IPS-11a (cell line): ENCODE results near the gene GEN1.

Experiments
- H3K4me3 ChIP-seq: one replicate; pipeline ENCODE4 v1.5.1; 2013; ENCODE audit warnings: low read depth, low read length, control low read depth

Gene GEN1, protein sequence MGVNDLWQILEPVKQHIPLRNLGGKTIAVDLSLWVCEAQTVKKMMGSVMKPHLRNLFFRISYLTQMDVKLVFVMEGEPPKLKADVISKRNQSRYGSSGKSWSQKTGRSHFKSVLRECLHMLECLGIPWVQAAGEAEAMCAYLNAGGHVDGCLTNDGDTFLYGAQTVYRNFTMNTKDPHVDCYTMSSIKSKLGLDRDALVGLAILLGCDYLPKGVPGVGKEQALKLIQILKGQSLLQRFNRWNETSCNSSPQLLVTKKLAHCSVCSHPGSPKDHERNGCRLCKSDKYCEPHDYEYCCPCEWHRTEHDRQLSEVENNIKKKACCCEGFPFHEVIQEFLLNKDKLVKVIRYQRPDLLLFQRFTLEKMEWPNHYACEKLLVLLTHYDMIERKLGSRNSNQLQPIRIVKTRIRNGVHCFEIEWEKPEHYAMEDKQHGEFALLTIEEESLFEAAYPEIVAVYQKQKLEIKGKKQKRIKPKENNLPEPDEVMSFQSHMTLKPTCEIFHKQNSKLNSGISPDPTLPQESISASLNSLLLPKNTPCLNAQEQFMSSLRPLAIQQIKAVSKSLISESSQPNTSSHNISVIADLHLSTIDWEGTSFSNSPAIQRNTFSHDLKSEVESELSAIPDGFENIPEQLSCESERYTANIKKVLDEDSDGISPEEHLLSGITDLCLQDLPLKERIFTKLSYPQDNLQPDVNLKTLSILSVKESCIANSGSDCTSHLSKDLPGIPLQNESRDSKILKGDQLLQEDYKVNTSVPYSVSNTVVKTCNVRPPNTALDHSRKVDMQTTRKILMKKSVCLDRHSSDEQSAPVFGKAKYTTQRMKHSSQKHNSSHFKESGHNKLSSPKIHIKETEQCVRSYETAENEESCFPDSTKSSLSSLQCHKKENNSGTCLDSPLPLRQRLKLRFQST

DNA sequence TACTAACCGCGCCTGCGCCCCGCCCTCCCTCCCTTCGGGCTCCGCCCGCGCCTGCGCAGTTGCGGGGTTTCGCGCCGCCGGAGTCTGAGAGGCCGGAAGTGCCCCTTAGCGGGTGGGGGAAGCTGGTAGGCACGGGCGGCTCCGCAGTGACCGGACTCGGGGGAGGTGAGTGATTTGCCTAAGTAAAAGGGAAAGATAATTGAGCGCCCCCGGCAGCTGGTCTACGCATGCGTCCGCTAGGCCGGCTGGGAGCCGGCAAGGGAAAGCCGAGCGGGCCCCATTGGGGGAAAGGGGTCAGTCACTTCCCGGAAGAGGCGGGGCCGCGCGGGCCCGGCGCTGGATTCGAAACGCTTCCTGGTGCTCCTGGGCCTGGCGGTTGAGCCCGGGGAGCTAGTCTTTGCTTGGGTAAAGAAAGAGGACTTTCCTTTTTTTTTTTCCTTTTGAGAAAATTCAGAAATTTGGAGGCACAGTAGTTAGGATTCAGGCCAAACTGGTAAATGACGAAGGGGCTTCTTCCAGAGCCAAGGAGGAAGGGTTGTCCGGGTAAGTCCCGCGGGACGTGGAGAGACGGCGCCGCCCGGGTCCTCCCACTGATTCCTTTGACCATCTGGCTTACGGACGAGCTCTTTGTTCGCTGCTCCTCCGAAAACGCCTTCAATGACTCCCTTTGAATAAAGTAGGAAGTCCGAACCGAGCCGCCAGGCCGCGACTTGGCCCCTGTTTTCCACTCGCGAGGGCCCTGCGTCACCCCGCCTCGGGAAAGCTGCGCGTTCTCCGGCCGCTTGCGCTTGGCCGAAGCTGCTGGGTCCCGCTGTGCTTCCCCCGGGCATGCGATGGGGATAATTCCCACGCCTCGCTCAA is at the start of gene GEN1, which contains the start of gene SMC6:
Gene GEN1 (plus strand): TSS at position 336 of the 861 bp plus-strand sequence. CDS start 5,806 bp downstream, outside the sequence.
Gene SMC6 (minus strand): TSS at position 8 of the 861 bp plus-strand sequence. CDS start 7,864 bp downstream, outside the sequence.
- peak within 1 kb of the TSS; percentile 92 for H3K4me3 ChIP-seq

DNA sequence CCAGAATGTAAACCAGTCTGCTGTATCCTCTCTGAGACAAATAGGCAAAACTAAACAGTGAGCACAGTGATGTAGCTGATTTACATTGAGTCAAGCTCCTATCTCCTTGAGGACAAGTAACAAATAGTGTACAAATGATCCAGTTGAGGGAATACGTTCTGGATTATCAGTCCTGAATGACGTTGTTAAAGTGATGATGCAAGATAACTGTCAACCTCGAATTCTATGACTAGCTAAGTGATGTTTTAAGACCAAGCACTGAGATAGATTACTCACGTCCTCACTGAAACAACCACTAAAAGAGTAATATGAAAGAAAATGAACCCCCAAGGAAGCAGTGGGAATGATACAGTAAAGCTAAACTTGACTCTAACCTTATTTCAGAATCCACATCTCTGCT is 47.1 kb upstream of the GEN1 start:
- H3K4me3 ChIP-seq, result no peak overlapping the region

- H3K4me3 ChIP-seq, result no peak overlapping the region
These were observed 45.4 kb upstream of the GEN1 start for GRCh38 chr2:17708501-17708900.

DNA sequence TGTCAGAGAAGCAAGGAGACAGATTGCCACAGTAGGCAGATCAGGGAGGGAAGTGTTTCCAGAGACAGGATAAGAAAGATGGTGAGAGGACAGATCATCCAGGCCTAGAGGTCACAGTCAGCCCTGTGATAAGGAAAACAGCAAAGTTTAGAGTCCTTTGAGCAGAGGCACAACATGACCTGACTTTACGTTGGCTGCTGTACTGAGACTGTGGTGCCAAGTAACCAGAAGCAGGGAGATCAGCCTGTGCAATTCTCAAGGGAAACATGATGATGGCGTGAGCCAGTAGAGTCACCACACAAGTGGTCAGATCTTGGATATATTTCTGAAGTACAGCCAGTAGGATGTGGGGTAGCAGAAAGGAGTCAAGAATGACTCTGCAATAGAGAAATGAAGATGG is 44.0 kb upstream of the GEN1 start:
- no peak overlapping the region for H3K4me3 ChIP-seq

DNA sequence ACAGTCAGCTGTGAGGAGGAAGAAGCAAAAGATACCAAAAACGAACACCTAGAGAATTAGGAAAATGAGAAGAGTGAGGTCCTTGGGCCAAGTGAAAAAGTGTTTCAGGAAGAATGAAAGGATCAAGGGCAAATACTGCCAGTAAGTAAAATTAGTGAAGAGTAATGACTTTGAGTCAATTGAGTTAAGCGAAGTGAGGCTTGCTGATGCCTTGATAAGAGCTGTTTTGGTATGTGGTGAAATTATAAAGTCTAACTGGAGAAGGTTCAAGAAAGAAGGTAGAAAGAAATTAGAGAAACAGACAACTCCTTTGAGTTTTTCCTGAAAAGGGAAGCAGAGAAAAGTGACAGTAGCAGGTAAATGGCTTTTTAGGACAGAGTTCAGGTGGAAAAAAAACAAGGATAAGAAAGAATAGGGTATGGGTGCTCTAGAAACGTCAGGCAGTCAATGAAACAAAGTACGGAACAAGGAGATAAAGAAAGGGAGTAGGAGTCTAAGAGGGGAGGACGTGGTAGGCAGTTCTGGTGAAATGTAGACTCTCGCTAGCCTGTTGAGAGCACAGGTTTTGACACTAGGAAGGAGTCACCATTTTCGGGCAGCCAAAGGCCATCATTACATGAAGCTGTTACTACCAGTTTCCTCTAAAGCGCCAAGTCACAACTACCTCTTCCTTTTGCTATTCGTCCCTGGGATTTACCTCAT is 43.2 kb upstream of the GEN1 start:
- no peak overlapping the region for H3K4me3 ChIP-seq

- no peak overlapping the region for H3K4me3 ChIP-seq
These were observed 40.6 kb upstream of the GEN1 start for GRCh38 chr2:17713291-17713690.

DNA sequence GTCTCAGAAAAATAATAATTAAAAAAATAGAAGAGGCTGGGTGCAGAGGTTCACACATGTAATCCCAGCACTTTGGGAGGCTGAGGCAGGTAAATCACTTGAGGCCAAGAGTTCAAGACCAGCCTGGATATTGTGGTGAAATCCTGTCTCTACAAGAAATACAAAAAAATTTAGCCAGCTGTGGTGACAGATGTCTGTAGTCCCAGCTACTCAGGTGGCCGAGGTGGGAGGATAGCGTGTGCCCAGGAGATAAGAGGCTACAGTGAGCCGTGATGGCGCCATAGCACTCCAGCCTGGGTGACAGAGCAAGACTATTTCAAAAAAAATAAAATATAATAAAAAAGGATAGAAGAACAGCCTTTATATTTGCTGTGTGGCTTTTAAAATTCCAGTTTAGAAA is 36.3 kb upstream of the GEN1 start:
- no peak overlapping the region for H3K4me3 ChIP-seq

GRCh38 chr2:17718689-17719088 is 35.2 kb upstream of the GEN1 start:
- H3K4me3 ChIP-seq, result no peak overlapping the region

GRCh38 chr2:17719562-17720371 is 34.2 kb upstream of the GEN1 start:
- no peak overlapping the region for H3K4me3 ChIP-seq

GRCh38 chr2:17728210-17728609 is 25.7 kb upstream of the GEN1 start:
- H3K4me3 ChIP-seq, result no peak overlapping the region

DNA sequence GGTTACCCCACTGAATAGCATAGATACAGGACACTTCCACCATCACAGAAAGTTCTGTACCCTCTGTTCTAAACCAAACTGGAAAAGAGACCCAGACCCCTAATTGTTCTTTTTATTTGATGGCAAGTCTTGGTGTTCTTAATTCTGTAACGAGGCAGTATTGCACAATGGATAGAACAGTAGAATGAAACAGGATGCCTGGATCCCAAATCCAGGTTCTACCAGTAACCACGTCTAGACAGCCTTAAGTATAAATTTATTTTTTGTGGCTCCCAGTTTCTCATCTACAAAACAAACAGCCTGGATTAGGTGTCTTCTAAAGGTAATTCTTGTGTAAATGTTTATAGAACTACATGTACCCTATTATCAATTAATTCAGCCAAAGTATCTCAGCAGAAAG is 24.1 kb upstream of the GEN1 start:
- H3K4me3 ChIP-seq, result no peak overlapping the region

DNA sequence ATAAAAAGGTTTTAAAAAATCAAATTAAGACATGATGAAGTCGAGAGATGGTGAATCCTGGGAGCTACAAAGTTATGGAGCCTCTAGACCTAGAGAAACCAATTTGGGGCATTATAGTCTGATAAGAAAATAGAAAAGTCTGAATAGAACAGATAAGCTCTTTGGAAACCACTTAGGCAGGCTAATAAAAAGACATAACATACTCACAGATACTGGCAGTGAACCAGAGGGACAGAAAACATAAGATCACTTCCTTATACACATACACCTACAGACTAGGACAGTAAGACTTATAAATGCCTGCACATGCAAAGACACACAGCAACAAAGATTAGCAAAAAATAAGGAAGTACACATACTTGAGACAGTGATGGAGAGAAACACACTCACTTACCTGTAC is 20.3 kb upstream of the GEN1 start:
- no peak overlapping the region for H3K4me3 ChIP-seq

DNA sequence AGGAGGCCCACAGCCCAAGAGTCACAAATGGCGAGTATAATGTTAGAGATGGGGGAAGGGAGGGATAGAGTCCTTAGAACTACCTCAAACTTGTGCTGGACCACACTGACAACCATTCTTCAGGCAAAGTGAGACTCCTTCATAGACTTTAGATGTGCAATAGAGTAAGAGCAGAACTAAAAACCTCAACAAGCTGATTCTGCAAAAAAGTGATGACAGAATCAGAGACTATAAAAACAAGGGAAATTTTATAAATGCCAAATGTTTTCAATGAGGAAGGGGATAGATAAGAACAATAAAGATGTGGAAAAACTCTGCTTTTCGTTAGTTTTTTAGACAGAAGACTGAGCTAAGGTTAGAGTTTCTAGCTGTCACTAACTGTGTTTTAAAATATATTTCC is 18.1 kb upstream of the GEN1 start:
- no peak overlapping the region for H3K4me3 ChIP-seq

DNA sequence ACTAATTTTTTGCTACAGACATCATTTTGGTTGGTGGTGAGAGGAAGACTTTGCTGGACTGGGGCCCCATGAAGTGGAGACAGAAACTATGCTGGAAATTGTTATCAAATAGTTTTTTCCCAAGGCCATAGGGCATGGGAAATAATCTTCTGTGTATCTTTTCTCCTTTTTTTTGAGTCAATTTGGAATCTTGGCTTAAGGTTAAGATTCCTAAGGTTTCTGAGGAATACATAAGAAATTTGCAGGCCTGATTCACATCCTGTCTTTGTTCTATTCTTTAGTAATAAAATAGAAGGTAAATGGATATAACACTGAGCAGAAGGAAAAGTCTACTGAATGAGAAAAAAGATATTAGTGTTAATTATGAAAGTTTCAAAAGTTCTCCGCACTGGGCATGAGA is 16.9 kb upstream of the GEN1 start:
- H3K4me3 ChIP-seq, result no peak overlapping the region

DNA sequence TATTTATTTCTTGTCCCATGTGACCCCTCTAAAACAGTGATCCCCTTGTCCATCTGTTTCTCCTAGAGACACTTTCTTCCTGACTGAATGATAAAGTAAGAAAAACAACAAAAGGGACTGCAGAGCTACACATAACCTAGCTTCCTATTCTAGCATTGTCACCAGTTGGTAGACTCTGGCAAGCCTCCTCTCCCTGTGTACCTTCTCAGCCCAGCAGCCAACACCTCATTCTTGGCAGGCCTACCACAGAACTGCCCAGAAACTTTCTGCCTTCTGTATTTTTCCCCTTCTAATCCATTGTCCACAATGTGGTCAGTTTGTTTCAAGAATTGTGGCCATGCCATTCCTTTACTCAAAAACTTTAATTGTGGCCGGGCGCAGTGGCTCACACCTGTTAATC is 13.7 kb upstream of the GEN1 start:
- H3K4me3 ChIP-seq, result no peak overlapping the region

DNA sequence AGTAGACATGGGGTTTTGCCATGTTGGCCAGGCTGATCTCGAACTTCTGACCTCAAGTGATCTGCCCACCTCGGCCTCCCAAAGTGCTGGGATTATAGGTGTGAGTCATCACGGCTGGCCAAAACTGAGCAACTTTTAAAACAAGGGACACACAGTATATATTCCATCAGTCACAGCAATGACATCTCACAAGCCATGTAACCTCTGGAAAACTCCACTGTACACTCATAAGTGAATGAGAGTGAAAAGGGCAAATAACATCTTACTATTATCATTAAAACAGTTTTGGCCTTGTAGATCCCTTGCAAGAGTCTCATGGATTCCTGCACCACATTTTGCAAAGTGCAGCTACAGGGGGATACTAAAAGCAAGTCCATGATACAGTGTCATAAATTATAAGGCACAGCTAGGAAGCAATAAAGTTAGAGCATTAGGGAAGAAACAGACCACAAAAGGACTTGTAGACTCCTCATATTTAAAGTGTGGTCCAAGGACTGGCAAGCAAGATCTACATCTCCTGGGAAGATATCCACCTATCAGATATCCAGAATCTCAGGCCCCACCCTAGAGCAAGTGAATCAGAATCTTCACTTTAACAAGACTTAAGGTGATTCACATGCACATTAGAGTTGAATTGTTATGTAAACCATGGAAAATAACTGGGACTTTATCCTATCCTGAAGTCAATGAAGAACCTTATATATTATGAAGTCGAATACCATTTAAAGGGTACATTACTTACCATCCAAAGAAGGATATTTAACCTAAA is 6.1 kb upstream of the GEN1 start:
- H3K4me3 ChIP-seq, result no peak overlapping the region

- no peak overlapping the region for H3K4me3 ChIP-seq
These were observed 5.2 kb upstream of the GEN1 start for GRCh38 chr2:17748745-17749144.

- H3K4me3 ChIP-seq, result no peak overlapping the region
These were observed 4.0 kb upstream of the GEN1 start for GRCh38 chr2:17749753-17750438.
